Measurements from ENCODE around the gene IL9. TPM values are rescaled to one million over a fixed set of nuclear protein-coding genes. Genes with fewer than 3 reads are reported as not detected.

Gene IL9
- total and polyA plus RNA-seq, 2 of the 13 experiments (the other 11 are each of a cell fraction or from before 2014, with no cell fraction given): not detected

DNA sequence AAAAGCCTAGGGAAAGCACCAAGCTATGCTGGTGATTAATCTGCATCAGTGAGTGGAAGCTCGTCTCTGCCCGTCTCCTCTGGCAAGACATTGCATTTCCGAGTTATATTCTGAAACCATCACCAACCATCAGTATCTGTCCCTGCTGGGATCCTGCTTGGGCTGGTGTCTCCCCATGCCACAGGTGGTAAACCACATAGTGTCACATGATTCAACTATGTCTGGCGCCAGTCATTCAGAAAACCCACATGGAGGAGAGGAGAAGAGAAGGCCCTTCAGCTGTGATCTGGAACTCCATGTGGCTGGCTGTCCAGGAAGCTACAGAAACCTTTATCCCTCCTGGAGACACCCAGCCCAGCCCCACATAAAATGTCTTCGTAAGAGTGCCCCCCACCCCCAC, 4.8 kb downstream of the IL9 start (continued):
- TF ChIP-seq, protein P1, sequence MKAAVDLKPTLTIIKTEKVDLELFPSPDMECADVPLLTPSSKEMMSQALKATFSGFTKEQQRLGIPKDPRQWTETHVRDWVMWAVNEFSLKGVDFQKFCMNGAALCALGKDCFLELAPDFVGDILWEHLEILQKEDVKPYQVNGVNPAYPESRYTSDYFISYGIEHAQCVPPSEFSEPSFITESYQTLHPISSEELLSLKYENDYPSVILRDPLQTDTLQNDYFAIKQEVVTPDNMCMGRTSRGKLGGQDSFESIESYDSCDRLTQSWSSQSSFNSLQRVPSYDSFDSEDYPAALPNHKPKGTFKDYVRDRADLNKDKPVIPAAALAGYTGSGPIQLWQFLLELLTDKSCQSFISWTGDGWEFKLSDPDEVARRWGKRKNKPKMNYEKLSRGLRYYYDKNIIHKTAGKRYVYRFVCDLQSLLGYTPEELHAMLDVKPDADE (CRISPR knock-in tag; IDR thresholded peaks at IDR 0.05): no peak
- TF ChIP-seq, protein P2, sequence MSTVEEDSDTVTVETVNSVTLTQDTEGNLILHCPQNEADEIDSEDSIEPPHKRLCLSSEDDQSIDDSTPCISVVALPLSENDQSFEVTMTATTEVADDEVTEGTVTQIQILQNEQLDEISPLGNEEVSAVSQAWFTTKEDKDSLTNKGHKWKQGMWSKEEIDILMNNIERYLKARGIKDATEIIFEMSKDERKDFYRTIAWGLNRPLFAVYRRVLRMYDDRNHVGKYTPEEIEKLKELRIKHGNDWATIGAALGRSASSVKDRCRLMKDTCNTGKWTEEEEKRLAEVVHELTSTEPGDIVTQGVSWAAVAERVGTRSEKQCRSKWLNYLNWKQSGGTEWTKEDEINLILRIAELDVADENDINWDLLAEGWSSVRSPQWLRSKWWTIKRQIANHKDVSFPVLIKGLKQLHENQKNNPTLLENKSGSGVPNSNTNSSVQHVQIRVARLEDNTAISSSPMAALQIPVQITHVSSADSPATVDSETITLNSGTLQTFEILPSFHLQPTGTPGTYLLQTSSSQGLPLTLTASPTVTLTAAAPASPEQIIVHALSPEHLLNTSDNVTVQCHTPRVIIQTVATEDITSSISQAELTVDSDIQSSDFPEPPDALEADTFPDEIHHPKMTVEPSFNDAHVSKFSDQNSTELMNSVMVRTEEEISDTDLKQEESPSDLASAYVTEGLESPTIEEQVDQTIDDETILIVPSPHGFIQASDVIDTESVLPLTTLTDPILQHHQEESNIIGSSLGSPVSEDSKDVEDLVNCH (CRISPR knock-in tag; IDR thresholded peaks at IDR 0.05): no peak
- TF ChIP-seq RNF2 (conservative IDR thresholded peaks at IDR 0.05; ENCODE audit: low read depth) (no peak), ZFP41 (CRISPR knock-in tag; IDR thresholded peaks at IDR 0.05; ENCODE audit: borderline replicate concordance) (no peak), SNAI1 (CRISPR knock-in tag; IDR thresholded peaks at IDR 0.05; ENCODE audit: borderline replicate concordance) (no peak), NR2F1 (CRISPR knock-in tag; IDR thresholded peaks at IDR 0.05) (no peak), ZNF121 (CRISPR knock-in tag; IDR thresholded peaks at IDR 0.05) (no peak)
- TF ChIP-seq, protein P3, sequence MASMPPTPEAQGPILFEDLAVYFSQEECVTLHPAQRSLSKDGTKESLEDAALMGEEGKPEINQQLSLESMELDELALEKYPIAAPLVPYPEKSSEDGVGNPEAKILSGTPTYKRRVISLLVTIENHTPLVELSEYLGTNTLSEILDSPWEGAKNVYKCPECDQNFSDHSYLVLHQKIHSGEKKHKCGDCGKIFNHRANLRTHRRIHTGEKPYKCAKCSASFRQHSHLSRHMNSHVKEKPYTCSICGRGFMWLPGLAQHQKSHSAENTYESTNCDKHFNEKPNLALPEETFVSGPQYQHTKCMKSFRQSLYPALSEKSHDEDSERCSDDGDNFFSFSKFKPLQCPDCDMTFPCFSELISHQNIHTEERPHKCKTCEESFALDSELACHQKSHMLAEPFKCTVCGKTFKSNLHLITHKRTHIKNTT (CRISPR knock-in tag; IDR thresholded peaks at IDR 0.05): no peak

DNA sequence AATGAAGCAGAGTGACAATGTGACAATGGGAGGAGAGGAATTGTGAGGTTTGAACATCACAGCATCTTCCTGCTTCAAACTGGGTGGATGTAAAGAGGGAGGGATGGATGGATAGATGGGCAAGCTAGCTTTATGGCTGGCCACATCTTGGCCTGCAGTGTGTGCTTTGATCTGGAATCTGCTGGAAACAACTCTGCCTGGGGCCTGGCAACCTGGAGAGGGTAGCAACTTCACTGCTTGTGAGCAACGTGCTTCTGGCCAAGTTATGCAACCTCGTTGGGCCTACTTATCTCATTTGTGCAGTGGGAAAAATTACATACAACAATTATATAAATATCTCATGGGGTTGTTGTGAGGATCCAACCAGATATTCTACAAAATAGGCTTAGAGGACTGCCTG, 5.3 kb downstream of the IL9 start:
- FAIRE-seq (no peak), DNase-seq (ENCODE audit: low spot score) (no peak), ATAC-seq (no peak)
- Histone ChIP-seq H3K4me1 (ENCODE audit: insufficient read depth, low read length) (peaks cover 23% of the 10 kb centered on the region), H3K9me3 (ENCODE audit: low read length) (no peaks in the 10 kb centered on the region), H4K20me1 (ENCODE audit: insufficient read depth, low read length) (no peaks in the 10 kb centered on the region), H3K79me2 (ENCODE audit: insufficient read depth, low read length) (no peaks in the 10 kb centered on the region), H2AFZ (ENCODE audit: low read length) (no peak overlapping the region), H3K27me3 (ENCODE audit: control insufficient read depth in 1 of 2, insufficient read depth in 2 of 2, low read length in 2 of 2) (peaks cover 0 to 5% of the 10 kb centered on the region in 2 experiments; a peak in 2 of 5 replicates), H3K4me2 (ENCODE audit: low read depth, low read length) (no peak overlapping the region), H3K4me3 (replicated peaks in 1 of 3; ENCODE audit: insufficient read depth in 1 of 3, low read depth in 2 of 3, low read length in 3 of 3) (no peak overlapping the region), H3K9ac (ENCODE audit: insufficient read depth, low read depth, low read length) (no peak overlapping the region), H3K27ac (ENCODE audit: extremely low read length, insufficient read depth, low read length) (no peak overlapping the region), H3K36me3 (replicated peaks in 1 of 2; ENCODE audit: control insufficient read depth in 1 of 2, insufficient read depth in 2 of 2, low read length in 2 of 2) (no peaks in the 10 kb centered on the region)
- in situ Hi-C loops (cut with HindIII; ENCODE audit: extremely low pct_ligation_motif_present, low pct_unique_long_range_greater_than_20kb) (no loop called here), intact Hi-C loops (cut with micrococcal nuclease; ENCODE audit: unreplicated experiment) (no loop called here)
- POLR2A ChIA-PET: interaction anchor here (1.3 kb wide), 1 partner anchor 163 kb away, joined by 3 read pairs; no protein-coding TSS in a partner anchor
- 0% methylated on average over 2 of the region's 2 CpGs for WGBS (ENCODE audit: low lambda C conversion rate)
- CTCF ChIA-PET (ENCODE audit: low intra/inter-chr PET ratio, low total read pairs): no interaction called here
- no peak for TF ChIP-seq ZSCAN30 (CRISPR knock-in tag; IDR thresholded peaks at IDR 0.05)
- TF ChIP-seq, protein P4, sequence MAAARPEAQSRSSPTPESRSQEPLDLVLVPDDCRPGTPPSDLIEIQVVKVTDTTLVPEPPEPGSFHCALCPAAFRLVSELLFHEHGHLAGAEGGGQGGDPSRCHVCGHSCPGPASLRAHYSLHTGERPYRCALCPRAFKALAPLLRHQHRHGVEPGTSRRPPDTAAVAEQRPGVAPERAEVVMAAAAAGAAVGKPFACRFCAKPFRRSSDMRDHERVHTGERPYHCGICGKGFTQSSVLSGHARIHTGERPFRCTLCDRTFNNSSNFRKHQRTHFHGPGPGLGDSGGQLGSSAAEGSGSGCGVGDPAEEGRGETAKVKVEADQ (CRISPR knock-in tag; IDR thresholded peaks at IDR 0.05; ENCODE audit: borderline replicate concordance): no peak
- TF ChIP-seq TAF1 (CRISPR knock-in tag; IDR thresholded peaks at IDR 0.05): no peak
- TF ChIP-seq ESRRA (CRISPR knock-in tag; IDR thresholded peaks at IDR 0.05; ENCODE audit: low read depth): no peak
- no peak for TF ChIP-seq ZNF552 (CRISPR knock-in tag; IDR thresholded peaks at IDR 0.05; ENCODE audit: borderline replicate concordance)
- no peak for TF ChIP-seq HOXA3 (CRISPR knock-in tag; IDR thresholded peaks at IDR 0.05)
- TF ChIP-seq NFYC (CRISPR knock-in tag; IDR thresholded peaks at IDR 0.05): no peak
- no peak for TF ChIP-seq ZFYVE20 (CRISPR knock-in tag; IDR thresholded peaks at IDR 0.05; ENCODE audit: borderline replicate concordance, low read depth)
- no TSS peak for BruUV-seq (replicated peaks)
